Adrenal gland (tissue), 12 donors: Measurements from ENCODE around the gene TOLLIP. TPM values are rescaled to one million over a fixed set of nuclear protein-coding genes. Genes with fewer than 3 reads are reported as not detected.

ENCODE experiments used
- DNase-seq, 7 donors: peaks; one replicate each; pipeline ENCODE4 v3.0.0-alpha.2; 2019 to 2020
- H3K27ac ChIP-seq, 5 donors: fragments of 200-600 bp; sonication (generic) in 4 of 5; 1 replicate in 3 of 5; 2 replicates in 2 of 5; pipeline versions ENCODE4 v1.5.1 to v1.8.0; 2016 to 2020; ENCODE audit warnings: mild to moderate bottlenecking in 1 of 5
- H3K27me3 ChIP-seq: fragments of 200-600 bp; 2 replicates; pipeline ENCODE4 v1.8.0; 2021
- H3K36me3 ChIP-seq, 2 donors: fragments of 200-600 bp; replicated peaks in 1 of 2; 1 replicate in 1 of 2; 2 replicates in 1 of 2; pipeline versions ENCODE4 v1.5.1 to v1.8.0; 2018 to 2022
- H3K4me1 ChIP-seq, 2 donors: fragments of 200-600 bp; replicated peaks in 1 of 2; 1 replicate in 1 of 2; 2 replicates in 1 of 2; pipeline versions ENCODE4 v1.5.1 to v1.8.0; 2018 to 2021
- H3K4me3 ChIP-seq, 4 donors: fragments of 200-600 bp; sonication (generic) in 3 of 4; one replicate each; pipeline ENCODE4 v1.5.1; 2016 to 2018
- H3K9me3 ChIP-seq, 3 donors: fragments of 200-600 bp; sonication (generic) in 1 of 3; replicated peaks in 1 of 3; 1 replicate in 2 of 3; 2 replicates in 1 of 3; pipeline versions ENCODE4 v1.5.1 to v1.8.0; 2016 to 2021
- CTCF ChIP-seq, 6 experiments: fragments of 450-650 bp in 4 of 6; fragments of 200-600 bp in 2 of 6; sonication (generic) in 1 of 6; IDR thresholded peaks; 1 replicate in 5 of 6; 2 replicates in 1 of 6; pipeline versions ENCODE4 v1.5.1 to v1.8.0; 2016 to 2021; ENCODE audit warnings: antibody characterized with exemption in 6 of 6, mild to moderate bottlenecking in 2 of 6, moderate library complexity in 1 of 6
- POLR2A ChIP-seq, 2 donors: fragments of 450-650 bp; IDR thresholded peaks; one replicate each; pipeline ENCODE4 v1.6.1; 2017; ENCODE audit warnings: antibody characterized with exemption in 2 of 2, mild to moderate bottlenecking in 2 of 2, moderate library complexity in 1 of 2
- WGBS, 4 donors: extraction: QIAGEN DNeasy Blood & Tissue Kit in 2 of 4; methylation state at CpG; one replicate each; pipeline versions ENCODE4 v1.1.5 to v1.1.7; 2013 to 2017; 5-methylcytosine and 5-hydroxymethylcytosine counted together
- intact Hi-C, 2 donors: fragments of 100-400 bp; cut with DNase I; formaldehyde crosslinking; loops; one replicate each; pipeline versions ENCODE4 v1.14.1 to v1.15.0; 2022 to 2023
- polyA plus RNA-seq, 3 donors: library from polyadenylated mRNA; stranded (reverse); fragments of 200-250 nt in 2 of 3; fragments of 350-450 nt in 1 of 3; fragmentation: Illumina TruSeq in 1 of 3; extraction: RNeasy Lipid Tissue Mini Kit (QIAGEN cat#74804) in 1 of 3; gene quantifications; one replicate each; pipeline ENCODE4 v1.2.3, GENCODE V29; 2013 to 2014
- total RNA-seq, 9 donors: library from RNA; depleted of rRNA in 4 of 9; stranded (reverse); fragments of >200 nt in 4 of 9; fragments of 120-200 nt in 1 of 9; fragmentation: NEBNext Ultra II Directional in 1 of 9; extraction: Animal tissue kit (Norgen Biotek cat#: 25700) in 1 of 9; gene quantifications; one replicate each; pipeline versions ENCODE4 v1.1.0 to v1.2.4, GENCODE V29; 2013 to 2023
- donor health status: healthy with polysubstance abuse.
- donor health status: Bipolar disorder and iron deficiency.
- donor health status: DM: yes; HTN: yes; CAD: no.
- donor health status: DM: no; HTN: no; CAD: no.
- donor health status: DM: no; HTN: no; CAD: no.
- donor health status: DM: yes; HTN: yes; CAD: no.

The TOLLIP gene
- total and polyA plus RNA-seq, 12 donors = 18.9 to 84.1 (median 66.3) TPM

GRCh38 chr11:1297011-1297575 lies 12.3 kb downstream of the TOLLIP start:
- Histone ChIP-seq H3K27ac (no peak overlapping the region), H3K9me3 (no peaks in the 10 kb centered on the region), H3K4me3 (no peak overlapping the region), H3K27me3 (no peaks in the 10 kb centered on the region), H3K36me3 (peaks cover 0 to 36% of the 10 kb centered on the region in 2 donors), H3K4me1 (peaks cover 15 to 19% of the 10 kb centered on the region in 2 donors)
- intact Hi-C loops = no loop called here
- 93 to 96% (median 95%) methylated on average over 8 to 25 of the region's 25 CpGs for WGBS, 4 donors
- DNase-seq = peak in 2 of 7 donors; percentile 13 to 45
- TF ChIP-seq POLR2A (IDR thresholded peaks at IDR 0.05) = no peak
- TF ChIP-seq CTCF (IDR thresholded peaks at IDR 0.05) = no peak

GRCh38 chr11:1296287-1296686 lies 13.1 kb downstream of the TOLLIP start:
- H3K9me3 ChIP-seq = no peaks in the 10 kb centered on the region
- no peaks in the 10 kb centered on the region for H3K27me3 ChIP-seq
- peaks cover 15 to 19% of the 10 kb centered on the region in 2 donors for H3K4me1 ChIP-seq
- TF ChIP-seq CTCF (IDR thresholded peaks at IDR 0.05) (no peak), POLR2A (IDR thresholded peaks at IDR 0.05) (no peak)
- peaks cover 0 to 37% of the 10 kb centered on the region in 2 donors for H3K36me3 ChIP-seq
- no peak overlapping the region for H3K27ac ChIP-seq
- no peak overlapping the region for H3K4me3 ChIP-seq
- DNase-seq = peak in 2 of 7 donors; percentile 12 to 45
- intact Hi-C loops = no loop called here
- WGBS, 4 donors = 85 to 98% (median 94%) methylated on average over 9 of the region's 9 CpGs

GRCh38 chr11:1295591-1295990 lies 13.8 kb downstream of the TOLLIP start:
- no peak overlapping the region for H3K27ac ChIP-seq
- intact Hi-C loops = no loop called here
- peaks cover 15 to 19% of the 10 kb centered on the region in 2 donors for H3K4me1 ChIP-seq
- DNase-seq = peak in 2 of 7 donors; percentile 8 to 45
- 91 to 96% (median 93%) methylated on average over 11 to 23 of the region's 23 CpGs for WGBS, 4 donors
- H3K27me3 ChIP-seq = no peaks in the 10 kb centered on the region
- H3K4me3 ChIP-seq = no peak overlapping the region
- H3K36me3 ChIP-seq = peaks cover 0 to 37% of the 10 kb centered on the region in 2 donors
- H3K9me3 ChIP-seq = no peaks in the 10 kb centered on the region
- TF ChIP-seq POLR2A (IDR thresholded peaks at IDR 0.05) = no peak

- no peaks in the 10 kb centered on the region for H3K9me3 ChIP-seq
- WGBS, 4 donors = 90 to 93% (median 92%) methylated on average over 19 to 22 of the region's 22 CpGs
- peaks cover 15 to 19% of the 10 kb centered on the region in 2 donors for H3K4me1 ChIP-seq
- H3K4me3 ChIP-seq = no peak overlapping the region
- intact Hi-C loops = no loop called here
- DNase-seq = peak in 1 of 7 donors; percentile 30
- no peaks in the 10 kb centered on the region for H3K27me3 ChIP-seq
- peaks cover 0 to 42% of the 10 kb centered on the region in 2 donors for H3K36me3 ChIP-seq
- TF ChIP-seq POLR2A (IDR thresholded peaks at IDR 0.05) = no peak
- TF ChIP-seq CTCF (IDR thresholded peaks at IDR 0.05) = no peak
- H3K27ac ChIP-seq = no peak overlapping the region
Observed at GRCh38 chr11:1295086-1295485, 14.3 kb downstream of the TOLLIP start.

- Histone ChIP-seq H3K4me1 (peaks cover 4 to 5% of the 10 kb centered on the region in 2 donors), H3K4me3 (no peak overlapping the region), H3K36me3 (peaks cover 0 to 57% of the 10 kb centered on the region in 2 donors), H3K27me3 (no peaks in the 10 kb centered on the region), H3K9me3 (no peaks in the 10 kb centered on the region), H3K27ac (no peak overlapping the region)
- 74 to 86% (median 84%) methylated on average over 7 to 13 of the region's 13 CpGs for WGBS, 4 donors
- TF ChIP-seq CTCF (IDR thresholded peaks at IDR 0.05) (peak in 4 of 6 experiments; percentile 7 to 29 (median 24)), POLR2A (IDR thresholded peaks at IDR 0.05) (no peak)
- intact Hi-C loops = no loop called here
- peak in 2 of 7 donors; percentile 18 to 27 for DNase-seq
Observed at GRCh38 chr11:1293619-1294015, 15.8 kb downstream of the TOLLIP start.
